Measurements from ENCODE around the gene ATP2A3. TPM values are rescaled to one million over a fixed set of nuclear protein-coding genes. Genes with fewer than 3 reads are reported as not detected.

Gene ATP2A3
- total RNA-seq, 1 experiment from 2014 or later, result 4.5 TPM

DNA sequence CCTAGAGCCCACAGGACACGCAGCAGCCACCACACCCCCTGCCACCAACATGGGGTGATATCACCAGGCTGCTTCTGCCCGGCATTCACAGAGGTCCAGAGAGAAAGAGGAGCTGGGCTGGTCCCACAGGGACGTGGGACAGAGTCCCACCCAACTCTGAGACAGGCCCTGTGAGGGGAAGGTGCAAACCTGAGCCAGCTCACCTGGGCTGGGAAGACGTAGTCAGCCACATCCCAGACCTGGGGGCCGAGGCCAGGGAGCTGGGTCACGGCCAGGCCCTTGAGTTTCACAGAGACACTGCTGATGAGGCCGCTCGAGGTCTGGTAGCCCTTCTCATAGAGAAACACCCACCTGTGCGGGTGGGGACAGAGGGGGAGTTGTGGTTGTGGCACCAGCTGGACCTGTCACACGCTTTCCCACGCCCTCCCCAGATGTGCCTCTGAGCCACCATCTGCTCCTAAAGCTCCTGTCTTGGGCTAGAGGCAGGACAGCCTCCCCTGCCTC, 59.2 kb downstream of the ATP2A3 start:
- in situ Hi-C loops (cut with HindIII; ENCODE audit: low sequenced_read_pairs), result loop anchor here (5.0 kb wide), 1 partner anchor 52 kb away; no protein-coding TSS in a partner anchor
- no peak for DNase-seq (ENCODE audit: low spot score)

DNA sequence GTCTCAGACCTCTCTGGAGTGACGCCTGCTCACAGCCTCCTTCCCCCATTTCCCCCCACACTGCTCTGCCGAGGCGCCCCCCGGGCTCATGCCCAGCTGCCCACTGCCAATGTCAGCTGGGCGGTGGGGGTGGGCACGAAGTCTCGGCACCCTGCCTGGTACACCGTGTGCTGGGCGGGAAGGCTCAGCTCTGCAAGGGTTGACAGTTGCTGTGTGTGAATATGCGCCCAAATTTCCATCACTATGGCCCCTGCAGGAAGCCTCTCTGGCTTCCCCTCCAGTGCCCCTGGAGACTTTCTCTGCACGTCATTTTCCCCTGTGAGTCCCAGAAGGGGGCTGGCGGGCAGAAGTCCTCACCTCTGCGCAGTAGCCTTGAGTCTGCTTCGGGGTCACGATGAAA, 59.7 kb downstream of the ATP2A3 start:
- in situ Hi-C loops (cut with HindIII; ENCODE audit: low sequenced_read_pairs), result no loop called here
- no peak for DNase-seq (ENCODE audit: low spot score)

DNA sequence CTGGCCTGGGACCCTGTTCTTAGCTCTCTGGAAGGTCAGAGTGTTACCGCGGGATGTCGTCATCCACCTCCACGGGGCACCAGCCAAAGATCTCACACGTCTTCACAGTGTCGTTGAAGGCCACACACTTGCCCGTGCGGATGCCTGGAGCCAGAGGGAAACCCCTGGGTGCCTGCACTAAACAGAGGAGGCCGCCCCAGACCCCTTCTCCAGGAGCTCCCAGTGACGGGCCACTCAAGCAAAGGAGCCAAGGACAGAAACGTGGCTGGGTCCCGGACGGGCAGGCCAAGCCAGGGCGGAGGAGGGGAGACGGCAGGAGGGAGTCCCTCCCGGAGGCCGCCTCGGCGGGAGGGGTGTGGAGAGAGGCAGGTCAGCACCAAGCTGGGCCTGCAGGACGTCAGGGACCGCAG, 60.4 kb downstream of the ATP2A3 start:
- in situ Hi-C loops (cut with HindIII; ENCODE audit: low sequenced_read_pairs), result no loop called here
- DNase-seq (ENCODE audit: low spot score), result no peak

DNA sequence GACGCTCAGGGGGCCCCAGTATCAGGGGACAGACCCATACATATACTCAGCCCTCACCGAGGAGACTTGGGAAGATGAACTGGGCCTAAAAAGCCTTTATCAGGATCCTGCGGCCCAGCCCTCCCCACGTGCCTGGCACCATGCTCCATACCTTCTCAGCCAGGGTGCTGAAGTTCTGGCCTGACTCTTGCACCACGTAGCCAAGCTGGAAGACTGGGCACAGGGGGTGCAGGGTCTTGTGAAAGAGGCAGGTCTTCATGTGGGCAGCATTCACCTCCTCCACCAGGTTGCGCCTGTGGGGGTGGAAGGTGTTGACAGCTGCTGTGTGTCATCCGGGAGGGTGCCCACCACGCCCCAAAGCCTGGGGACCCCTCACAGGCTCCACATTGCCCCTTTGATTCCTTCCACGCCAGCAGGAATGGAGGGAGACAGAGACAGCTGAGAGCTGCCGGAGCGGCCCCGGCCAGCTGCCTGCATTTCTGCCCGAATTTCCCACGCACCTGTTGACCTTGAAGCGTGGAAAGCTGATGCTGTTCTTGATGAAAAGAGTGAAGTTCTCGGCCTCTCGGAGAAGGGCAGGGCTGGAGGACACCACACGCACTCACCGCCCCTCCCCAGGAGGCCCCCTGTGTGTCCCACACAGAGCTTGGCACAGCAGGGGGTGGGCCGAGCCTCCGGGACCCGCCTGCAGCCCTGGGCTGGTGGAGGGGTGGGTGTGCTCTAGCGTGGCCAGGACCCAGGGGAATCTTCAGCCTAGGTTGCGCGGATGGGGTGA, 61.0 kb downstream of the ATP2A3 start:
- in situ Hi-C loops (cut with HindIII; ENCODE audit: low sequenced_read_pairs), result no loop called here
- no peak for DNase-seq (ENCODE audit: low spot score)

DNA sequence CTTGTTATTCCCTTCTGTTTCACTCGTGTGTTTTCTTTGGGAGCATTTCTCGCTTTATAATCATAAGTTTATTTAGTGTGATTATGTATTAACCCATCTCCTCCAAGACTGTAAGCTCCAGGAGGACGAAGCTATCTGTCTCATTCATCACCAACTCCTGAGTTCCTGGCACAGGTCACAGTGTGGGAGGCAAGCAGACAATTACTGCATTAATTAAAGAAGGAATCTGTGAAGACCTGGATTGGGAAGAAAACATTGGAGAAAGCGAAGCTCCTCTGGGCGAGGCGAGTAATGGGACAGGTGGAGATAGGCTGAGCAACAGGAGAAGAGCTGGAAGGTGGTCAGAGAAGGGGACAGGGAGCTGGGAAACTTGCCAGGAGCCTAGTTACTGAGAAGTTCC, 63.6 kb downstream of the ATP2A3 start:
- in situ Hi-C loops (cut with HindIII; ENCODE audit: low sequenced_read_pairs), result no loop called here
- DNase-seq (ENCODE audit: low spot score), result no peak

DNA sequence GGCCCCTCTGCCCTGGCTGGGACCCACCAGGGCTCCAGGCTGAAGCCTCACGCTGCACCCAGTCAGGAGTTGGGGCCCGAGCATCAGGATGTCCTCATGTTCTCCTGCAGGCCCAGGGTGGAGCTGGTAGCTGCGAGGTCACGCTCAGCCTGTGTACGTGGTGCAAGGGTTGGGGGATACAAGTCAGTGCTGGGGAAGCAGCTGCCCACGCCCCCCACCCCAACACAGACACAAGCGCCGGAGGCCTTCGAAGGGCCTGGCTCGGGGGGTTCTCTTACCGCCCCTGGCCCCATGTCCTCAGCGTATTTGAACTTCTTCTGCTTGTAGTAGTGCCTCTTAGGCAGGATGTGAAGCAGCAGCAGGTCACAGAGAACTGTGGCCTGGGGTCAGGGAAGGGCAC, 66.5 kb downstream of the ATP2A3 start:
- DNase-seq (ENCODE audit: low spot score), result no peak

DNA sequence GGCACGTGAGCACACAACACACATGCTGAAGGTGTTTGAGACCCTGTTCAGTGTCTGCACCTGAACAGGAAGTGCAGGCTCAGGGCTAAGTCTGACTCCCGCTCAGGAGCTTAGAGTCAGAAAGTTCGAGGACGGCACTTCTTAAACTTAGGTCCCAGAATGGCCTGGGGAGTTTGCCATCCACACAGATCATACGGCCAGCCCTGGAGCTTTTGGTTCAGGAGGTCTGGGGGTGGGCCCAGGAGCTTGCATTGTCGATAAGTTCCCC, 67.3 kb downstream of the ATP2A3 start:
- DNase-seq (ENCODE audit: low spot score), result no peak
- in situ Hi-C loops (cut with HindIII; ENCODE audit: low sequenced_read_pairs), result no loop called here

More for the DNA sequence above, 66.5 kb downstream of the ATP2A3 start:
- in situ Hi-C loops (cut with HindIII; ENCODE audit: low sequenced_read_pairs), result no loop called here

DNA sequence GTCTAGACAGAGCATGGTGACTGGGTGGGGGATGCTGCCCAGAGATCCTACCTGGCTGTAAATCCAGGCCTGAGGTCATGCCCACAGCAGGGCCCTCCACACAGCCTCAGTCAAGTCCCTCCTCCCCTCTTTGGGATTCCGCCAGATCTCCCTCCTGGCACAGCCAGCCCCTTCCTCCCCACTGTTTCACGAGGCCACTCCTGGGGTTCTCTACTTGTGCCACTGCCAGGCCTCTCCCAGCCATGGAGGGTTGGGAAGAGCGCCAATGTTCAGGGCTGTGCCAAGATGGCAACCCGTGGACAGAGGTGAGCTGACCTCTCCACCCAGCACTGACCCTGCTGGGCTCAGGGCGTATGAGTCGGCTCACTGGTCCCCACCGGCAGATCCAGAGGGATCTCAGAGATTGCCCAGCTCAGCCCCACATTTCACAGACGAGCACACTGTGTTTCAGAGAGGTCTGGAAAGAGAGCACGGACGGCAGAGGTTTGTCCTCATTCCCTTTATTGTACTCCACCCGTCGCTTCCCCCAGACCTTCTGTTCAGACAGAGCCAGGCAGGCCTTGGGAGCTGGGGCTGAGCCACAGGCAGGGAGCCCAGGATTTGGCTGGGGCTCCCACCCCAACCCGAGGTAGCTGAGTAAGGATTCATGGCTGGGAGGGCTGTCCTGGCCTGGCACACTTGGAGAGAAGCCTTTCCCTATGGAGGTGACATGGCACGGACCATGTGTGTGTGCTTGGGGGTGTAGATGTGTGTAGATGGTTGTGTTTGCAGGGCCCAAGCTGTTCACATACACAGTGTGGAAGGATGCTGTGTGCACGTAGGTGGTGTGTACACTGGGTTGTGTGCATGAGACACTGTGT, 67.9 kb downstream of the ATP2A3 start:
- peak; percentile 32 for DNase-seq (ENCODE audit: low spot score)
- in situ Hi-C loops (cut with HindIII; ENCODE audit: low sequenced_read_pairs), result no loop called here

DNA sequence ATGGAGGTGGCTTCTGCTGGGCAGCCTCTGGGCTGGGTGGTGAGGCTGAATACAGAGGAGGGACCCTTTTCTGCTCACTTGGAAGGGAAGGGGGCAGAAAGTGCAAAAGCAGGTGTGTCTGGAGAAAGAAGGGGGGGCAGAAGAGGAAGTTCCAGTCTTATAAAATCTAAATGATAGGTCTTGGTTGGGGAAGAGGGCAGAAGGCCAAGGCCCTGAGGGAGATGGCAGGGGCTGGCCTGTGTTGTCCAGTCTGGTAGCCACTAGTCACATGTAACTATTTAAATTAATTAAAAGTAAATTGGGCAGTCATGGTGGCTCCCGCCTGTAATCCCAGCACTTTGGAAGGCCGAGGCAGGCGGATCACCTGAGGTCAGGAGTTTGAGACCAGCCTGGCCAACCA, 68.9 kb downstream of the ATP2A3 start:
- no peak for DNase-seq (ENCODE audit: low spot score)
- in situ Hi-C loops (cut with HindIII; ENCODE audit: low sequenced_read_pairs), result no loop called here

DNA sequence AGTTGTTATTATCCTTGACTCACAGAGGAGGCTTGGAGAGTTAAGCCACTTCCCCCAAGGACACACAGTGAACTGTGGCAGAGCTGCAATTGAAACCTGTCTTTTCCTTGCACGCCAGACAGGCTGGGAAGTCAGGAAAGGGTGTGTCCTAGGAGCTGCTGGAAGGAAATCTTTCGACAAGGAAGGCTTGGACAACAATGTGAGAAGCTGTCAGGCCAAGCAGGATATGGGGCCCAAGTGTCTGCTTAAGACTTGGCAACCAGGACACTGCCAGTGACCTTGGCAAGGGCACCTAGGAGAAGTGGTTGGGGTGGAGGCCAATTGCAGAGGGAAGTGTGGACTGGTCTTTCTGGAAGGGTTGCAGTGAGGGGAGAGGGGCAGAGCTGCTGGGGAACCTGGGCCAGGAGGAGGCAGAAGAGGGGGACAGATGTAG, 69.3 kb downstream of the ATP2A3 start:
- DNase-seq (ENCODE audit: low spot score), result no peak
- in situ Hi-C loops (cut with HindIII; ENCODE audit: low sequenced_read_pairs), result no loop called here

DNA sequence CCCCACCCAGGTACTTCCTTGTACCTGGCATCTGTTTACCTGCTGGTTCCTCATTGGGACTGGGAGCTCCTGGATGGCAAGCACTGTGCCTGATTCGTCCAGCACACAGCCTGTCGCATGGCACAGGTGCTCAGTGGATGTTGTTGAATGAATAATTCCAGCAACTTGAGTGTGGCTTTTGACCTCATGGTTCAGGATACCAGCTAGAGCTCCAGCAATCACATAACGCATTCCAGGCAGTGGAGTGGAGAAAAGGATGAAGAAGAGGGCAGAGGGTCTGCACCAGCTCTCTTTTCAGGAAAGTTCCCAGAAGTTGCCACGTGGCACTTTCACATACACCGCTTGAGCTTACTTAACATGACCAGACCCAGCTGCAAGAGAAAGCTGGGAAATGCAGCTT, 70.0 kb downstream of the ATP2A3 start:
- in situ Hi-C loops (cut with HindIII; ENCODE audit: low sequenced_read_pairs), result no loop called here
- DNase-seq (ENCODE audit: low spot score), result no peak

DNA sequence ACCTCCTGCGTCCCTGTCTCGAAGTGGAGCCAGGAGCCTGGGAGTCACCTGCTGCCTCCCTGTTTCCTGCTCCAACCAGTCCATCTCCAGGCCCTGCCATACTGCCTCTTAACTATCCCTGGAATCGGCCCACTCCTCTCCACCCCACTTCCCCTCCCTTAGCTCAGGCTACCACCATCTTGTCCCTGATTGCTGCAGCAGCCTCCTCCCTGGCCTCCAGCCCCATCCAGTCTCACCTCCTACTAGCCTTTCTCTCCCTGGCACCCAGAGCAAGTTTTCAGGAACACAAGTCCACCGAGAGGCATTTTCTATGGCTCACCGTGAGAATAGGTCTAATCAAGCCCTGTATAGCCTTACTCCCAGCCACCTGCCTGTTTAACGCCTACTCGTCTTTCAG, 70.5 kb downstream of the ATP2A3 start:
- no peak for DNase-seq (ENCODE audit: low spot score)

DNA sequence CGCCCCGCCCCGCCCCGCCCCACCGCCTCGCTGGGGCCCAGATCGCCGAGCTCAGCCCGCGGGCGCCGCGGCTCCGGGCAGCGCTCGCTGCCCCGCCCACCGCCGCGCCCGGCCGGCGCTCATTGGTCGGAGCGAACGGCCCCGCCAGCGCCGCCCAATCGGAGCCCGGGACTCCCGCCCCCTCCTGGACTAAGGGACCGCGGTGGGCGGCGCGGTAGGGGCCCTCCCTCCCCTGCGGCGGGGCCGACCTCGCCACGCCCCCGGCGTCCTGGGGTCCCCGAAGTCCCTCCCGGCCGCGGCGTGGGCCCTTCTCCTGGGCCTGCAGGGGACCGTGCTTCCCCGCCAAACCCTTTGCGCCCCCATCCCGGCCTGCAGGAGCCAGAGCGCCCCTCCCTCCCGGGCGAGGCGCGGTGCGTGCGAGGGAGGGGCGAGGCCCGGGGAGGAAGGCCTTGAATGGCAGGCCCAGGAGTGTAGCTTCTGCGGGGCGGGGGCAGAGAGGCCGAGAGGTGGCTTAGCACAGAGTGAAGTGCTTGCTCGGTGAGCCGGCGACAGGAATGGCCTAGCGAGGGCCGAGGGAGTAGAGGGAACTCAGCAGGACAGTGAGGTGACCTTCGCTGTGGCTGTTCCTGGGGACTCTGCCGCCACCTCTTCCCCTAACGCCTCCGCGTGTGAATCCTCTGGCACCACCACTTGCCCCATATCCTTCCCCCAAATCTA, 71.1 kb downstream of the ATP2A3 start, which contains the start of gene CAMKK1:
Gene CAMKK1 (minus strand): TSS at position 51 of the 717 bp plus-strand sequence. CDS start 7,366 bp downstream, outside the sequence.
- in situ Hi-C loops (cut with HindIII; ENCODE audit: low sequenced_read_pairs), result no loop called here
- peak; percentile 91 for DNase-seq (ENCODE audit: low spot score)

More for the DNA sequence above, 70.5 kb downstream of the ATP2A3 start:
- in situ Hi-C loops (cut with HindIII; ENCODE audit: low sequenced_read_pairs), result no loop called here

DNA sequence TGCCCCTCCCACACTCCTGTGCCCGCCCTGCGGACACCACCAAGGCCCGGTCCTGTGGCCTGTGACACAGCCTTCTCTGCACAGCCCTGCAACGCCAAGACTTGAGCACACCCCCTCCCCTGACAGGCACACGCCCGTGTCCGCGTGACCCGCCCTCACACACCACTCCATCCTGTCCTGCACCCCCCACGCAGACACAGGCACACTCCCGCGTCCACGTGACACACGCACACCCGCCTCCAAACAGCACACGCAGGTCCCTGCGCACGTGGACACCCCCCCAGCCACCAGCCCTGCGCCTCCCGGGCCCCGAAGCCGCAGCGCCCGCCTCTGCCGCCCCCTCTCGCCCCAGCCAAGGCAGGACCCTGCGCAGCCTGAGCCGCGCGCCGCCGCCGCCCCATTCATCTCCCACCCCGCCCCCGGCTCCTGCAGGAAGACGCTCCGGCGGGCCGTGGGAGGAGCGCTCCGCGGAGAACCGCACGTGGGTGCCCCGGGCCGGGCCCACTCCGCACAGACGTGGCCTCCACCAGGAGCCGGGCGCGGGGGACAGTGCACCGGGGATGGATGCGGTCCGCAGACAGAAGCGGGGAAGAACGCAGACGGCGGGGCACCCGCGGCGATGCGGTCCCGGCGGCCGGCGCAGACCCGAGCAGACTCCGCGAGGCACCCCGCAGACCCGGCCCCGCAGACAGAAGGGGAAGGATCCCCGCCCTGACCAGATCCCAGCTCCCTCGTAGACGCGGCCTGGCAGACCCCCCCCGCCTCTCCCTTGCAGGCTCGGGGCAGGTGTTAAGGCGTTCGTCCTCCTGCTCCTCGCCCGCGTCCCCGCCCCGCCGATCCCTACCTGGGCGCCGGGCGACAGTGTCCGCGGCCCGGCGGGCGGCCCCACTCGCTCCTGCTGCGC, 71.9 kb downstream of the ATP2A3 start:
- in situ Hi-C loops (cut with HindIII; ENCODE audit: low sequenced_read_pairs), result no loop called here

DNA sequence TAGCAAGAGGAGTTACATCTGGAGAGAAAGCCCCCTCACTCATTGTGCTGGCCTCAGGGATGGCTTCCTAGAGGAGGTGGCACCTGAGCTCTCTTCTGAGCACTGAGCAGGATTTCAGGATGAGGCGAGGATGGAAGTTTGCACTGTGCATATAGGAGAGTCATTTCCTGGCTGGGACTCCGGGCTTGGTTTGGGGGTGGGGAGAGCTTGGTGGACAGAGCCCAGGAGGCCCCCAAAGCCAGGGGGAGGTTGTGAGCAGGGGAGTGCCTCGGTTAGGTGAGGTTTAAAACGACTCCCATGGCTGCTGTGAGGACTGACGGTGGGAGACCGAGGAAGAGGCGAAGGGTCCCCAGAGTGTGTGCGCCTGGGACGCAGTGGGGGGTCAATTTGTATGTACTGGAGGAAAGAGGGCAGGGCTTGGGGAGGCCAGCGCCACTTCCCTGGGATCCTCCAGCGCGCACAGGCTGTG, 72.6 kb downstream of the ATP2A3 start:
- in situ Hi-C loops (cut with HindIII; ENCODE audit: low sequenced_read_pairs), result no loop called here
- DNase-seq (ENCODE audit: low spot score), result no peak

More for the DNA sequence above, 71.9 kb downstream of the ATP2A3 start:
- DNase-seq (ENCODE audit: low spot score), result peak; percentile 87

DNA sequence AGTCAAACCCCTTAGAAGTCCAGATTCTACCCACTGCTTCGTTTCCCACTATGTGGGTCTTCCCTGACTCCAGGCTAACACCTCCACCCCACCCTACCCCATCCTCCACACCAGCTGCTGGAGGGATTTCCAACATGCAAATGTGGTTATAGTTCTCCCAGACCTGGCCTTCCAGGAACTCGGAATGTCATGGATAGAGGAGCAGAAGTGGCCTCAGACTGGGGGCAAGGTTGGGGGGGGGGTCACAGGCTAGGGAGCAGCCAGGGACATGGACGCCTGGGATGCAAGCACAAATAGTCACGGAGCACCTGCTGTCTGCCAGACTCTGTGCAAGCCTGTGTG, 73.4 kb downstream of the ATP2A3 start:
- DNase-seq (ENCODE audit: low spot score), result no peak
- in situ Hi-C loops (cut with HindIII; ENCODE audit: low sequenced_read_pairs), result no loop called here

DNA sequence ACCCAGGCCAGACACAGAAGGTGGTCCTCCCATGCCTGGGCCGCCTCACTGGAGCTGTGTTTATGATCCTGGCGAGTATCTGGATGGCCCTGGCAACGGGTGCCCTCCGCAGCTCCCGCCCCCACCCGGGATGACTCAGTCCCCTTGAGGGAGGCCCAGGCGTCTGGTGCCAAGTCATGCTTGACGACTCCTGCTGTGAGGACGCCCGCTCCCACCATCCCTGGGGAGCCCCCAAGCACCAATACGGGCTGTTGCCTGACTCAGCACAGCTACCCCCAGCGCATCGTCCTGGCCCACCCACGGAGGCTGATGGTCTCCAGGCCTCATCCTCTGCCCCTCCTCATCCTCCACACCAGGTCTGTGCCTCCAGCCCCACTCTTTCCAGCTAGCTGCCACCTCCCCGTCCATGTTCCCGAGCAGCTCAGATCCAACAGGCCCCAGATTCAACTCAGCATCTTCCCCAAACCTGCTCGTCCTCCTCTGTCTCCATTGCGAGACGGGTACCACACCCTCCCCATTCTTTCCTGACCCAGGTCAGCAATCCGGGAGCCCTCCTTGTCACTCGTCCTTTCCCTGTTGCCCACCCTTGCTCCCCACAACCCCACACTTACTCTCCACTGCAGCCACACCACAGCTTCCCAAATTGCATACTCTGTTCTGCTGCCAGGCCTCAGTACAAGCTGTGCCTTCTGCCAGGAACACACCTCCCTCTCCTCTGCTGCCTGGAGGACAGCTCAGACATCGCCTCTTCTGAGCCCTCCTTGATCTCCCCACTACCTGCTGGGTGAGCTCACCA, 74.0 kb downstream of the ATP2A3 start:
- in situ Hi-C loops (cut with HindIII; ENCODE audit: low sequenced_read_pairs), result no loop called here
- DNase-seq (ENCODE audit: low spot score), result peak; percentile 82
